Astrocyte (in vitro differentiated cells and primary cell): Measurements from ENCODE around the gene PLCH1. TPM values are rescaled to one million over a fixed set of nuclear protein-coding genes. Genes with fewer than 3 reads are reported as not detected.

ENCODE experiments used
- DNase-seq: peaks from one replicate; pipeline ENCODE4 v3.0.0-alpha.2; 2010; ENCODE audit warnings: low read depth
- FAIRE-seq: peaks from 2 replicates; lab custom pipeline; 2011; peaks lifted over from hg19 to GRCh38; lab: Jason Lieb, UNC
- H2AFZ ChIP-seq: 2 replicates; pipeline ENCODE4 v1.6.0; 2012; ENCODE audit warnings: low read depth, low read length, inconsistent platforms
- H3K27ac ChIP-seq: 2 replicates; pipeline ENCODE4 v1.5.1; 2011; ENCODE audit warnings: low read depth, low read length, inconsistent platforms
- H3K27me3 ChIP-seq: 2 replicates; pipeline ENCODE4 v1.6.0; 2011; ENCODE audit warnings: low read length, inconsistent platforms; ENCODE audit not compliant: insufficient read depth
- H3K36me3 ChIP-seq: 2 replicates; pipeline ENCODE4 v1.5.1; 2011; ENCODE audit warnings: low read length, inconsistent platforms; ENCODE audit not compliant: insufficient read depth
- H3K4me1 ChIP-seq: 2 replicates; pipeline ENCODE4 v1.5.1; 2011; ENCODE audit warnings: low read length, inconsistent platforms; ENCODE audit not compliant: insufficient read depth
- H3K4me2 ChIP-seq: 2 replicates; pipeline ENCODE4 v1.6.0; 2012; ENCODE audit warnings: low read length, inconsistent platforms
- H3K4me3 ChIP-seq: 2 replicates; pipeline ENCODE4 v1.5.1; 2011; ENCODE audit warnings: low read depth, mild to moderate bottlenecking, low read length, inconsistent platforms; ENCODE audit not compliant: insufficient read depth
- H3K79me2 ChIP-seq: 2 replicates; pipeline ENCODE4 v1.6.0; 2012; ENCODE audit warnings: mild to moderate bottlenecking, low read length, inconsistent platforms; ENCODE audit not compliant: insufficient read depth
- H3K9ac ChIP-seq: 2 replicates; pipeline ENCODE4 v1.6.0; 2012; ENCODE audit warnings: mild to moderate bottlenecking, low read length, inconsistent platforms
- H3K9me3 ChIP-seq: 2 replicates; pipeline ENCODE4 v1.5.1; 2012; ENCODE audit warnings: low read depth, mild to moderate bottlenecking, low read length, inconsistent platforms; ENCODE audit not compliant: insufficient read depth
- H4K20me1 ChIP-seq: 2 replicates; pipeline ENCODE4 v1.6.0; 2012; ENCODE audit warnings: low read length, inconsistent platforms; ENCODE audit not compliant: insufficient read depth
- H3K27ac Mint-ChIP-seq: one replicate; pipeline ENCODE4 v1.8.0; 2021; ENCODE audit warnings: mild to moderate bottlenecking, mixed read lengths; ENCODE audit not compliant: unreplicated experiment
- H3K27me3 Mint-ChIP-seq: one replicate; pipeline ENCODE4 v1.8.0; 2021; ENCODE audit warnings: low read depth, mixed read lengths; ENCODE audit not compliant: unreplicated experiment
- H3K36me3 Mint-ChIP-seq: one replicate; pipeline ENCODE4 v1.8.0; 2021; ENCODE audit warnings: low read depth, mixed read lengths; ENCODE audit not compliant: unreplicated experiment
- H3K4me1 Mint-ChIP-seq: one replicate; pipeline ENCODE4 v1.8.0; 2021; ENCODE audit warnings: low read depth, mixed read lengths; ENCODE audit not compliant: unreplicated experiment
- H3K4me3 Mint-ChIP-seq: one replicate; pipeline ENCODE4 v1.8.0; 2021; ENCODE audit warnings: mild to moderate bottlenecking, moderate library complexity, mixed read lengths; ENCODE audit not compliant: unreplicated experiment
- H3K9me3 Mint-ChIP-seq: one replicate; pipeline ENCODE4 v1.8.0; 2021; ENCODE audit warnings: mild to moderate bottlenecking, mixed read lengths; ENCODE audit not compliant: unreplicated experiment
- CTCF ChIP-seq: IDR thresholded peaks from 2 replicates; pipeline ENCODE4 v1.5.1; 2011; ENCODE audit warnings: low read depth, mild to moderate bottlenecking, inconsistent platforms, low read length, moderate library complexity; ENCODE audit not compliant: insufficient read depth
- EZH2 ChIP-seq: IDR thresholded peaks from 2 replicates; pipeline ENCODE4 v1.6.1; 2012; ENCODE audit warnings: mild to moderate bottlenecking, low read length, inconsistent platforms; ENCODE audit not compliant: insufficient read depth
- total RNA-seq: library from RNA; stranded (reverse); gene quantifications from 2 replicates; pipeline ENCODE4 v1.2.1, GENCODE V29; 2021

PLCH1 gene
- total RNA-seq, 1 donor from 2014 or later, result 1.2 TPM

- Histone ChIP-seq H3K36me3 (no peaks in the 10 kb centered on the region), H3K4me1 (no peaks in the 10 kb centered on the region), H3K79me2 (no peaks in the 10 kb centered on the region), H3K27ac (no peak overlapping the region), H3K4me2 (no peak overlapping the region), H3K9ac (no peak overlapping the region), H3K27me3 (no peaks in the 10 kb centered on the region), H3K4me3 (no peak overlapping the region), H4K20me1 (no peaks in the 10 kb centered on the region), H3K9me3 (no peaks in the 10 kb centered on the region), H2AFZ (no peak overlapping the region)
- no peaks in the 10 kb centered on the region for H3K4me1 Mint-ChIP-seq
- TF ChIP-seq EZH2 (no peak), CTCF (no peak)
- H3K4me3 Mint-ChIP-seq, result no peak overlapping the region
- no peak overlapping the region for H3K27ac Mint-ChIP-seq
- H3K36me3 Mint-ChIP-seq, result no peaks in the 10 kb centered on the region
- H3K27me3 Mint-ChIP-seq, result no peaks in the 10 kb centered on the region
- no peaks in the 10 kb centered on the region for H3K9me3 Mint-ChIP-seq
- FAIRE-seq (no peak), DNase-seq (no peak)
Observed at GRCh38 chr3:155457591-155457990, 287.3 kb downstream of the PLCH1 start.

- no peaks in the 10 kb centered on the region for H3K27me3 Mint-ChIP-seq
- Histone ChIP-seq H3K27ac (no peak overlapping the region), H3K4me2 (no peak overlapping the region), H3K79me2 (no peaks in the 10 kb centered on the region), H3K4me1 (no peaks in the 10 kb centered on the region), H4K20me1 (no peaks in the 10 kb centered on the region), H2AFZ (no peak overlapping the region), H3K27me3 (no peaks in the 10 kb centered on the region), H3K9me3 (no peaks in the 10 kb centered on the region), H3K9ac (no peak overlapping the region), H3K36me3 (no peaks in the 10 kb centered on the region), H3K4me3 (no peak overlapping the region)
- H3K4me1 Mint-ChIP-seq, result no peaks in the 10 kb centered on the region
- H3K27ac Mint-ChIP-seq, result no peak overlapping the region
- no peak overlapping the region for H3K4me3 Mint-ChIP-seq
- no peaks in the 10 kb centered on the region for H3K36me3 Mint-ChIP-seq
- FAIRE-seq (no peak), DNase-seq (no peak)
- H3K9me3 Mint-ChIP-seq, result no peaks in the 10 kb centered on the region
- TF ChIP-seq CTCF (no peak), EZH2 (no peak)
Observed at GRCh38 chr3:155455765-155456164, 289.1 kb downstream of the PLCH1 start.

- H3K27me3 Mint-ChIP-seq, result no peaks in the 10 kb centered on the region
- Histone ChIP-seq H3K4me3 (no peak overlapping the region), H2AFZ (no peak overlapping the region), H3K9ac (no peak overlapping the region), H3K27ac (no peak overlapping the region), H3K27me3 (no peaks in the 10 kb centered on the region), H3K36me3 (no peaks in the 10 kb centered on the region), H3K4me2 (no peak overlapping the region), H4K20me1 (no peaks in the 10 kb centered on the region), H3K79me2 (no peaks in the 10 kb centered on the region), H3K9me3 (no peaks in the 10 kb centered on the region), H3K4me1 (no peaks in the 10 kb centered on the region)
- DNase-seq (no peak), FAIRE-seq (no peak)
- H3K9me3 Mint-ChIP-seq, result no peaks in the 10 kb centered on the region
- H3K4me3 Mint-ChIP-seq, result no peak overlapping the region
- TF ChIP-seq CTCF, result no peak
- TF ChIP-seq EZH2, result no peak
- H3K4me1 Mint-ChIP-seq, result no peaks in the 10 kb centered on the region
- no peaks in the 10 kb centered on the region for H3K36me3 Mint-ChIP-seq
- no peak overlapping the region for H3K27ac Mint-ChIP-seq
Observed at GRCh38 chr3:155453512-155453911, 291.4 kb downstream of the PLCH1 start.
